ENCODE measurements around the gene MRM3.

DNA sequence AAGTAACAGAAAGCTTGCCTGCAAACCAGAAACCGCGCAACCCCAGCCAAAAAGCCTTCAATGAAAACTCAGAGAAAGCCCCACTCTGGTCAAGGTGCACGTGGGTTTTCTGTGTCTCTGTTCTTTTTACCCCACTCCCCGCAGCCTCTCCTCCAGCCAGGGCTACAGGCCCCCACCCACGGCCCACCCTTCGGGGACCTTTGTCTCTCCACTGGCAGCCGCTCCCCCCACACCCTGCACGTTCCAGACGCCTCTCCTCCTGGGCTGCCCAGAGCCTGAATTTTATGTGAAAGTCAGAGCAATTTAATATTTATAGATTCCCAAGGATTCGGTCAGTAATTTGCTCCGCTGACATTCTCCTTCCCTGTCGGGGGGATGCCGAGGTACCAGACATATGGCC, 24.2 kb downstream of the MRM3 start:
- TF ChIP-seq, protein P1, sequence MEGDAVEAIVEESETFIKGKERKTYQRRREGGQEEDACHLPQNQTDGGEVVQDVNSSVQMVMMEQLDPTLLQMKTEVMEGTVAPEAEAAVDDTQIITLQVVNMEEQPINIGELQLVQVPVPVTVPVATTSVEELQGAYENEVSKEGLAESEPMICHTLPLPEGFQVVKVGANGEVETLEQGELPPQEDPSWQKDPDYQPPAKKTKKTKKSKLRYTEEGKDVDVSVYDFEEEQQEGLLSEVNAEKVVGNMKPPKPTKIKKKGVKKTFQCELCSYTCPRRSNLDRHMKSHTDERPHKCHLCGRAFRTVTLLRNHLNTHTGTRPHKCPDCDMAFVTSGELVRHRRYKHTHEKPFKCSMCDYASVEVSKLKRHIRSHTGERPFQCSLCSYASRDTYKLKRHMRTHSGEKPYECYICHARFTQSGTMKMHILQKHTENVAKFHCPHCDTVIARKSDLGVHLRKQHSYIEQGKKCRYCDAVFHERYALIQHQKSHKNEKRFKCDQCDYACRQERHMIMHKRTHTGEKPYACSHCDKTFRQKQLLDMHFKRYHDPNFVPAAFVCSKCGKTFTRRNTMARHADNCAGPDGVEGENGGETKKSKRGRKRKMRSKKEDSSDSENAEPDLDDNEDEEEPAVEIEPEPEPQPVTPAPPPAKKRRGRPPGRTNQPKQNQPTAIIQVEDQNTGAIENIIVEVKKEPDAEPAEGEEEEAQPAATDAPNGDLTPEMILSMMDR (IDR thresholded peaks at IDR 0.05): no peak
- no peak for TF ChIP-seq POLR2A (IDR thresholded peaks at IDR 0.05)
- TF ChIP-seq POLR2AphosphoS5 (IDR thresholded peaks at IDR 0.05; ENCODE audit: insufficient read depth in 1 of 2, low read depth in 1 of 2): no peak
